Memory B cell (primary cell): ENCODE measurements around the gene CHM.
"Not testable (repeated sequence)": the region's sequence is repeated elsewhere in the genome, so short reads cannot be mapped to it uniquely, and the experiment has no call there.

Source experiments
- ATAC-seq: fragments of 150-1000 bp; cut with Tn5 transposase; 2 replicates; pipeline ENCODE4 v1.10.0; 2021; ENCODE audit warnings: low read depth, mild to moderate bottlenecking, moderate library complexity
- DNase-seq, 2 donors: peaks; one replicate each; pipeline ENCODE4 v3.0.0; 2022; ENCODE audit warnings: low spot score in 2 of 2
- H3K27ac Mint-ChIP-seq: one replicate; pipeline ENCODE4 v1.8.0; 2022; ENCODE audit warnings: mild to moderate bottlenecking, moderate library complexity, mixed read lengths
- H3K27me3 Mint-ChIP-seq: one replicate; pipeline ENCODE4 v1.8.0; 2022; ENCODE audit warnings: mixed read lengths
- H3K36me3 Mint-ChIP-seq: one replicate; pipeline ENCODE4 v1.8.0; 2022; ENCODE audit warnings: mild to moderate bottlenecking, mixed read lengths
- H3K4me1 Mint-ChIP-seq: one replicate; pipeline ENCODE4 v1.8.0; 2022; ENCODE audit warnings: mixed read lengths
- H3K4me3 Mint-ChIP-seq: one replicate; pipeline ENCODE4 v1.8.0; 2022; ENCODE audit warnings: mild to moderate bottlenecking, moderate library complexity, mixed read lengths
- H3K9me3 Mint-ChIP-seq: one replicate; pipeline ENCODE4 v1.8.0; 2022; ENCODE audit warnings: mixed read lengths

The CHM gene

DNA sequence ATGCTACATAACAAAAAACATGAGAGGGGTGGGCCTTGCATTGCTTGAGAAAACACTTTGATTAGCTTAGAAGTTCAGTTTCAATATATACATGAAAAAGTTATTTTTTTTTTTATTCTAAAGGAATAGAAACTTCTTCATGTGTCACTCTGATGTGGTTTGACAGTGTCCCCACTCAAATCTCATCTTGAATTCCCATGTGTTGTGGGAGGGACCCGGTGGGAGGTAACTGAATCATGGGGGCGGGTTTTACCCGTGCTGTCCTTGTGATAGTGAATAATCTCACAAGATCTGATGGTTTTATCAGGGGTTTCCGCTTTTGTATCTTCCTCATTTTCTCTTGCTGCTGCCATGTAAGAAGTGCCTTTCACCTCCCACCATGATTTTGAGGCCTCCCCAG is 32.4 kb downstream of the CHM start:
- DNase-seq, H3K27me3 Mint-ChIP-seq, H3K9me3 Mint-ChIP-seq, H3K4me3 Mint-ChIP-seq, ATAC-seq, H3K27ac Mint-ChIP-seq: not testable (repeated sequence)
- Mint-ChIP-seq H3K36me3 (peaks cover 10% of the 10 kb centered on the region), H3K4me1 (peaks cover 12% of the 10 kb centered on the region)

DNA sequence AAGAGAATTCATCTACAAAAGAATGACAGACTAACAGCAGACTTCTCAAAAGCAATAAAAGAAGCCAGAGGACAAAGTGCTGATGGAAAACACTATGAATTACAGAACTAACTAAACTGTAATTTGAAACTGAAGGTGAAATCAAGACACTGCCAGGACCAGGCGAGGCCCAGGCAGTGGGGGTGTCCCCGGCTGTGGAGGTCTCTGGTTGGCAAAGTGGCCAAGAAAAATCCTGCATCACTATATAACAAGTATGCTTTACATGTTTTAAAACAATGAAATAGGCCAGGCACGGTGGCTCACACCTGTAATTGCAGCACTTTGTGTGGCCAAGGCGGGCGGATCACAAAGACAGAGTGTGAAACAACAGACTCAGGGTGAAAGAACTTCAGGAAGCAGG is 32.9 kb downstream of the CHM start:
- DNase-seq, result no peak
- peaks cover 11% of the 10 kb centered on the region for H3K36me3 Mint-ChIP-seq
- H3K9me3 Mint-ChIP-seq, result no peaks in the 10 kb centered on the region
- no peak overlapping the region for H3K27ac Mint-ChIP-seq
- H3K27me3 Mint-ChIP-seq, result no peaks in the 10 kb centered on the region
- no peak overlapping the region for H3K4me3 Mint-ChIP-seq
- peaks cover 9% of the 10 kb centered on the region for H3K4me1 Mint-ChIP-seq
- ATAC-seq, result no peak

DNA sequence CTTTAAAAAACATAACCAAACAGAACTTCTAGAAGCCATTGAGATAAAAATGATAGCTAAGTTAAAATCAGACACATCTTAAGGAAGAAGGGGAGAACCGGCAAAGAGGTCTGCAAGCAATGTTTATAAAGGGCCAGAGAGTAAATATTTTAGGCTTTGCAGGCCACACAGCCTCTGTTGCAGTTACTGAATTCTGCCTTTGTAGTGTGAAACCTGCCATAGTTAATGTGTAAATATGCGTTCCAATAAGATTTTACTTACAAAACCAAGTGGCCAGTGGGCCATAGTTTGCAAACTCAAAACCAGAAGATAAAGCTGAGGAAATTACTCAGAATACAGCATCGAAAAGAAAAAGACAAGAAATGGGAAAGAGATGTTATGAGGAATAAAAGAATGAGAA is 33.6 kb downstream of the CHM start:
- no peaks in the 10 kb centered on the region for H3K27me3 Mint-ChIP-seq
- ATAC-seq (no peak), DNase-seq (no peak)
- H3K4me1 Mint-ChIP-seq, result peaks cover 9% of the 10 kb centered on the region
- H3K27ac Mint-ChIP-seq, result peak overlapping the region; percentile 48
- no peak overlapping the region for H3K4me3 Mint-ChIP-seq
- H3K36me3 Mint-ChIP-seq, result peaks cover 11% of the 10 kb centered on the region
- H3K9me3 Mint-ChIP-seq, result no peaks in the 10 kb centered on the region

DNA sequence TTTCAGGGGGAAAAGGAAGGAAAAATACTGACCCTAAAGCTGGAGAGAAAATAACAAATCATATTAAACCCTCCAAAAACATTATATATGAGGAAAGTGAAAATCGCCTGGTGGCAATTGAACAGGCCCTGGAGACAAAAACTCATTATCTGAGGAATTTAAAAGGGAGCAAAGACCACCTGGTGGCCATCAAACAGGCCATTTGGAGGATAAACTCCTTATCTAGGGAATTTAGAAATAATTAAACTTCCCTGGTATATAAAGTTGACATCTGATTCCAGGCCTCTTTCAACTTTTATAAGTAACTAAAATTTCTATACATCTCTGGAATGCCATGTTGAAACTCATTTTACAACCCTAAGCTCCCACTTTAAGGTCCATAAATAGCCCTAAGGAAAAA is 35.2 kb downstream of the CHM start:
- DNase-seq, result no peak
- H3K4me1 Mint-ChIP-seq, result peaks cover 7% of the 10 kb centered on the region
- no peak for ATAC-seq
- H3K4me3 Mint-ChIP-seq, result no peak overlapping the region
- no peak overlapping the region for H3K27ac Mint-ChIP-seq
- no peaks in the 10 kb centered on the region for H3K27me3 Mint-ChIP-seq
- no peaks in the 10 kb centered on the region for H3K9me3 Mint-ChIP-seq
- H3K36me3 Mint-ChIP-seq, result peaks cover 12% of the 10 kb centered on the region

DNA sequence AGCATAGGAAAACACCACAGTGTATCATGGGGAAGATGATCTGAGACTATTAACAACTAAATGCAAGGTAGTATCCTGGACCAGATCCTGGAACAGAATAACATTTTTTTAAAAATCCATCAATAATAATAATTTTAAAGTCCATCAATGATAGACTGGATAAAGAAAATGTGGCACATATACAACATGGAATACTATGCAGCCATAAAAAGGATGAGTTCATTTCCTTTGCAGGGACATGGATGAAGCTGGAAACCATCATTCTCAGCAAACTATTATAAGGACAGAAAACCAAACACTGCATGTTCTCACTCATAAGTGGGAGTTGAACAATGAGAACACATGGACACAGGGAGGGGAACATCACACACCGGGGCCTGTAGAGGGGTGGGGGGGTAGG is 37.6 kb downstream of the CHM start:
- not testable (repeated sequence) for H3K27ac Mint-ChIP-seq, H3K4me3 Mint-ChIP-seq, H3K4me1 Mint-ChIP-seq, H3K9me3 Mint-ChIP-seq, H3K27me3 Mint-ChIP-seq, ATAC-seq, DNase-seq
- peaks cover 11% of the 10 kb centered on the region for H3K36me3 Mint-ChIP-seq

DNA sequence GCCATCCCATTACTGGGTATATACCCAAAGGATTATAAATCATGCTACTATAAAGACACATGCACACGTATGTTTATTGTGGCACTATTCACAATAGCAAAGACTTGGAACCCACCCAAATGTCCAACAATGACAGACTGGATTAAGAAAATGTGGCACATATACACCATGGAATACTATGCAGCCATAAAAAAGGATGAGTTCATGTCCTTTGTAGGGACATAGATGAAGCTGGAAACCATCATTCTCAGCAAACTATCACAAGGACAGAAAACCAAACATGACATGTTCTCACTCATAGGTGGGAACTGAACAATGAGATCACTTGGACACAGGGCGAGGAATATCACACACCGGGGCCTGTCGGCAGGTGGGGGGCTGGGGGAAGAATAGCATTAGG is 39.5 kb downstream of the CHM start:
- ATAC-seq, H3K4me3 Mint-ChIP-seq, H3K27ac Mint-ChIP-seq, DNase-seq, H3K27me3 Mint-ChIP-seq, H3K9me3 Mint-ChIP-seq: not testable (repeated sequence)
- peaks cover 15% of the 10 kb centered on the region for H3K36me3 Mint-ChIP-seq
- peaks cover 18% of the 10 kb centered on the region for H3K4me1 Mint-ChIP-seq

DNA sequence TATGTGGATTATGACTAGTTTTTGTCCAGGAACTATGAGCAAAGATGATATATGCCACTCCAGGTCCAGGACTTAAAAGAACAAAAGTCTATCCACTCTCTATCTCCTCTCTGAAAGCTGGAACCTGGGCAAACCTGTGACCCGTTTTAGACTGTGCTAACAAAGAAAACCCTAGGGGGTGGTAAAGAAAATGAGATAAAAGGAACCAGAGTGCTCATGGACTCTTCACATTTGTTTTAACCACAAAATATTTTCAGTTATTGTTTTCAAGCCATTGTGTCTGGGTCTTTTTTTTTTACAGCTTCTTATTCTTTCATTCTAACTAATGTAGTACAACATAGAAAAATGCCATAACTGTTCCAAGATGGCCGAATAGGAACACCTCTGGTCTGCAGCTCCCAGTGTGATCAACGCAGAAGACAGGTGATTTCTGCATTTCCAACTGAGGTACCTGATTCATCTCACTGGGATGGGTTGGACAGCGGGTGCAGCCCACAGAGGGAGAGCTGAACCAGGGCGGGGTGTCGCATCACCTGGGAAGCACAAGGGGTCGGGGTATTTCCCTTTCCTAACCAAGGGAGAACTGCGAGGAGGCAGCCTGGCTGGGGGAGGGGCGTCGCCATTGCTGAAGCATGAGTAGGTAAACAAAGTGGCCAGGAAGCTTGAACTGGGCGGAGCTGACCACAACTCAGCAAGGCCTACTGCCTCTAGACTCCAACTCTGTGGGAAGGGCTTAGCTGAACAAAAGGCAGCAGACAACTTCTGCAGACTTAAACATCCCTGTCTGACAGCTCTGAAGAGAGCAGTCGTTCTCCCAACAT is 45.1 kb downstream of the CHM start:
- DNase-seq (no peak), ATAC-seq (peak; percentile 41)
- H3K27ac Mint-ChIP-seq, result peak overlapping the region; percentile 47
- H3K36me3 Mint-ChIP-seq, result peaks cover 8% of the 10 kb centered on the region
- no peaks in the 10 kb centered on the region for H3K27me3 Mint-ChIP-seq
- peaks cover 27% of the 10 kb centered on the region for H3K4me1 Mint-ChIP-seq
- no peaks in the 10 kb centered on the region for H3K9me3 Mint-ChIP-seq
- peak overlapping the region; percentile 50 for H3K4me3 Mint-ChIP-seq

DNA sequence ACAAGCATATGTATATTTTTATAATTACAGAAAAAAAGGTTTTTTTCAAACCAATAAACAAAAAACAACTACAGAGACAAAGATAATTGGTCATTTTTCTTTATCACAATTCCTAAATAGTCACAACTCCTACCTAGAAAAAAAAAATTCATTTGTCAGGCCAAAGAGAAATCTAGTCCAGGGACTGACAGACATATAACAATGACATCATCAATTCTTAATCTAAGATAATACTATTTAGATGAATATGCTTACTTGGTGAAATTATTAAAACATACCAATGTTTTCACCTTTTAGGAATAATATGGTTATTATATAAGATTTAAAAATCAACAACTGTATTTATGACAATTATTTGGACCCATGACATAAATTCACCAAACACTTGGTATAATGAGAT is 48.4 kb downstream of the CHM start:
- Mint-ChIP-seq H3K4me1 (peaks cover 20% of the 10 kb centered on the region), H3K27ac (no peak overlapping the region), H3K9me3 (no peaks in the 10 kb centered on the region), H3K36me3 (peaks cover 1% of the 10 kb centered on the region), H3K4me3 (no peak overlapping the region), H3K27me3 (no peaks in the 10 kb centered on the region)
- no peak for ATAC-seq
- DNase-seq, result no peak

DNA sequence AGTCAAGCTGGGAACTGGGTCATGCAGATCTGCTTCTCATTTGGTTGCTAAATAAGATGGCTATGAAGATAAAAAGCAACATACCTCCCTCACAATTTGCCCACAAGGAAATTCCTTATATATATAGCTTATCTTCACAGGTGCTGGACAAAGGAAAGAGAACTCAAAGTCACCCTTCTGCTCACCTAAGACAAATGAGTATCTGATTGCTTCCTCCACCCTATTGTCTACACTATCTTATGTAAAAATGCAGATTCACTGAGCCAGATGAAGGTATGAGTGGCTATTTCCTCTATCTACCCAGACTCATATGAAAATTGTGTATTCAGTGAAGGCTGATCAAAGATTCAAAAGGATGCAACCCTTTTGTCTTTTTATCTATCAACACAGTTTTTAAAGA is 50.8 kb downstream of the CHM start:
- peaks cover 4% of the 10 kb centered on the region for H3K36me3 Mint-ChIP-seq
- DNase-seq (no peak), ATAC-seq (no peak)
- no peak overlapping the region for H3K4me3 Mint-ChIP-seq
- H3K9me3 Mint-ChIP-seq, result no peaks in the 10 kb centered on the region
- H3K27me3 Mint-ChIP-seq, result no peaks in the 10 kb centered on the region
- peaks cover 14% of the 10 kb centered on the region for H3K4me1 Mint-ChIP-seq
- no peak overlapping the region for H3K27ac Mint-ChIP-seq

DNA sequence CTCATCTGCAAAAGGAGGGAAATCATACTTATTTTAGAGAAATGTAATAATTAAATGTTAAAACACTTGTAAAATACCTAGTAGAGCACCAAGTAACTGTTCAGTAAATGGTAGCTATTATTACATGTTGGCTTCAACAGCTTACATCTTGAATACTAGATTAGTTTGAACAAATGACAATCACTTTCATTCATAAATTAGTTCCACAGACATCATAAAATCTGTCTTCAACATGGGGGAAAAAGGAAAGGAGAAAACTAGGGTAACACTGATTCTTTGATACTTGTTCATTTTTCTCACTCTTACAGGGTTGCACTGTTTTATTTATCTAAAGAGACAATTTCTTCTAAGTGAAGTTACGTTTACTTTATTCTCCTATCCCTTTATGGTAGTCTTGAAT is 51.7 kb downstream of the CHM start:
- Mint-ChIP-seq H3K4me1 (peaks cover 13% of the 10 kb centered on the region), H3K9me3 (no peaks in the 10 kb centered on the region), H3K36me3 (peaks cover 4% of the 10 kb centered on the region), H3K27ac (no peak overlapping the region), H3K27me3 (no peaks in the 10 kb centered on the region), H3K4me3 (no peak overlapping the region)
- ATAC-seq (no peak), DNase-seq (no peak)

DNA sequence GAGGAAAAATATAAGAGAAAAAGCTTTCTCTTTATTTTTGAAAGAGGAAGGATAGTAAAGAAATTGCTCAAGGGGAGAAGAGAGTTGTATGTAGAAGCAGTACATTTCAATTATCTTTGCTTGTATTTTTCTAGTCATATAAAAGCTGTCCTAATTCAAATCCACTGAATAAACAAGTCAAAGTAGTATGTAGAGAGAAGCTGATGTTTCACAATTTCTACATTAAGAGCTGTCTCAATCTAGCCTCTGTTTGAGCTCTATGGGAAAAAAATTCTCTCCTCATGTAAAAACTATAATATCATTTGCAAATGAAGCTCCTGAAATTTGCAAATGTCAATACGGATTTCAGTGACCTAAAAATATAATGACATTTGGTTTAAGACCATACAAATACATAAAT is 52.6 kb downstream of the CHM start:
- ATAC-seq (no peak), DNase-seq (no peak)
- H3K27ac Mint-ChIP-seq, result no peak overlapping the region
- peaks cover 2% of the 10 kb centered on the region for H3K9me3 Mint-ChIP-seq
- no peak overlapping the region for H3K4me3 Mint-ChIP-seq
- no peaks in the 10 kb centered on the region for H3K27me3 Mint-ChIP-seq
- H3K36me3 Mint-ChIP-seq, result peaks cover 7% of the 10 kb centered on the region
- peaks cover 12% of the 10 kb centered on the region for H3K4me1 Mint-ChIP-seq

DNA sequence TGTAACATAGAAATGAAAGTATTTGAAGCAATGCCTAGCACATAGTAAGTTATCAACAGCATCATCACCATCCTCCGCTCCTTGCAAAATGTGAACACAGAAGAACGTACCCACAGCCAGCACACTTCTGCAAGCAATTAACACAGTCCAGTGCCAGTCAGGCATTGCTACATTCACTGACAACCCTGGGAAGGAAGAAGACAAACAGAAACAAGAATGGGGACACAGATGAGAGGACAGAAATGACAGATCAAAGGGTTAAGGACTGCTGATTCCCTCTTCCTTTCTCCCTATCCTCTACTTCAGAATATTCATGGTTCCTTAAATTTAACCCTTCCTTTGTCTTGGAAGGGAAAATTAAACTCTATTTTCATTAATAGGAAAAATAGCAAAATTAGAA is 53.1 kb downstream of the CHM start:
- Mint-ChIP-seq H3K27me3 (no peaks in the 10 kb centered on the region), H3K4me1 (peaks cover 14% of the 10 kb centered on the region), H3K27ac (no peak overlapping the region), H3K9me3 (peaks cover 2% of the 10 kb centered on the region), H3K36me3 (peaks cover 7% of the 10 kb centered on the region), H3K4me3 (no peak overlapping the region)
- no peak for DNase-seq
- no peak for ATAC-seq

DNA sequence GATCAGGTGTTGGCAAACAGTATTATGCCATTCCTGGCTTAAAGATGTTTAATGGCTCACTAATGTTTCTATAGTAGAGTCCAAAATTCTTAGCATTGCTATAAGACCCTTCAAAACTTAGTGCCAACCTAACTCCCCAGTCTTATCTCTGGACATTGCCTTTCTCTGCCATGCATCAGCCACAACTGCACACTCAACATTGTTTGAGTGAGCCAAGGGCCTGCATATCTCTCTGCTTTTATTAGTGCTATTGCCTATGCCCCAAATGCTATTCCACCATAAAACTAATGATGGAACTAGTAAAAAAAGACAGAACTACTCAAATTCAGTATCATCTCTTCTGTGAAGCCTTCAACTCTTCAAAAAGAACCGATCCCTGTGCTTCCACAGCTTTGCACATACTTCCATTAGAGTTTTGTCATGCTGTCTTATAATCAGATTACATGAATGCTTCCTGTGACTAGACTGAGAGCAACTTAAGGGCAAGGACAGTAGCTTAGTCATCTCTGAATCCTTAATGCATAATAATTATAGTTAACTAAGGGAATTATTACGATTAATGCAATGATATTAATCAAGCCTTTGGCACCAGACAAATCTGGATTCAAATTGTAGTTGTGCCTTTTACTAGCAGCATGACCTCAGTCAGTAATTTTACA is 53.7 kb downstream of the CHM start:
- ATAC-seq (no peak), DNase-seq (no peak)
- H3K27me3 Mint-ChIP-seq, result no peaks in the 10 kb centered on the region
- peaks cover 7% of the 10 kb centered on the region for H3K36me3 Mint-ChIP-seq
- H3K9me3 Mint-ChIP-seq, result peaks cover 2% of the 10 kb centered on the region
- peaks cover 14% of the 10 kb centered on the region for H3K4me1 Mint-ChIP-seq
- peak overlapping the region; percentile 56 for H3K27ac Mint-ChIP-seq
- no peak overlapping the region for H3K4me3 Mint-ChIP-seq

DNA sequence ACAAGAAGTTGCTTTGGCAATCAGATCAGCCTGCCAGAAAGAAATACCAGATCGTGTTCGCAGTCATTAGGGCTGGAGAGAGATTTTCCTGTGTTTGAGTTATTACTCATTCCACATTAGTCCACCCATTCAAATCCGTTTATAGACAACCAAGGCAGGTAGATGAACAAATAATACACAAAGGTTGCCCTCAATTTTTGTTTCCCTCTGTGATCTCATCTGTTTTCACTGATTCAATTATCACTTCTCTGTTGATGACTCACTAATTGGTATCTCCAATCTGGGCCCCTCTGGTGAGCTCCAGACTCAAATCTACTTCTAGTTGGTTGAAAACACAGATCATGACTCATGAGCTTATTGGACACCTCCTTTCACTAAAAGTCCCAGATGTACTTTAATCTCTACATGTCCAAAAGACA is 54.5 kb downstream of the CHM start:
- Mint-ChIP-seq H3K4me1 (peaks cover 19% of the 10 kb centered on the region), H3K27ac (no peak overlapping the region), H3K9me3 (peaks cover 2% of the 10 kb centered on the region), H3K27me3 (no peaks in the 10 kb centered on the region), H3K36me3 (peaks cover 7% of the 10 kb centered on the region), H3K4me3 (no peak overlapping the region)
- DNase-seq, result no peak
- no peak for ATAC-seq

DNA sequence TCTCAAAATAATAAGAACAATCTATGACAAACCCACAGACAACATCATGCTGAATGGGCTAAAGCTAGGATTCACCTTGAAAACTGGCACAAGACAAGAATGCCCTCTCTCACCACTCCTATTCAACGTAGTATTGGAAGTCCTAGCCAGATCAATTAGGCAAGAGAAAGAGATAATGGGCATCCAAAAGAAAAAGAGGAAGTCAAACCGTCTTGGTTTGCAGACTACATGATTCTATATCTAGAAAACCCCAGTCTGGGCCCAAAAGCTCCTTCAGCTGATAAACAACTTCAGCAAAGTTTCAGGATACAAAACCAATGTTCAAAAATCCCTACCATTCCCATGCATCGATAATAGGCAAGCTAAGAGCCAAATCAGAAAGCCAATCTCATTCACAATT is 59.0 kb downstream of the CHM start:
- H3K4me1 Mint-ChIP-seq, result peaks cover 11% of the 10 kb centered on the region
- DNase-seq, result no peak
- no peaks in the 10 kb centered on the region for H3K27me3 Mint-ChIP-seq
- H3K27ac Mint-ChIP-seq, result no peak overlapping the region
- H3K4me3 Mint-ChIP-seq, result no peak overlapping the region
- H3K36me3 Mint-ChIP-seq, result peaks cover 5% of the 10 kb centered on the region
- peak; percentile 55 for ATAC-seq
- peaks cover 2% of the 10 kb centered on the region for H3K9me3 Mint-ChIP-seq
